ENCODE measurements around the gene RBPJ. TPM values are rescaled to one million over a fixed set of nuclear protein-coding genes. Genes with fewer than 3 reads are reported as not detected.
A peak's percentile ranks its signal among the peaks of the same experiment; 100 is the strongest.

The RBPJ gene
- total RNA-seq, 4 donors from 2014 or later, result 42.9 to 238 (median 75.2) TPM

DNA sequence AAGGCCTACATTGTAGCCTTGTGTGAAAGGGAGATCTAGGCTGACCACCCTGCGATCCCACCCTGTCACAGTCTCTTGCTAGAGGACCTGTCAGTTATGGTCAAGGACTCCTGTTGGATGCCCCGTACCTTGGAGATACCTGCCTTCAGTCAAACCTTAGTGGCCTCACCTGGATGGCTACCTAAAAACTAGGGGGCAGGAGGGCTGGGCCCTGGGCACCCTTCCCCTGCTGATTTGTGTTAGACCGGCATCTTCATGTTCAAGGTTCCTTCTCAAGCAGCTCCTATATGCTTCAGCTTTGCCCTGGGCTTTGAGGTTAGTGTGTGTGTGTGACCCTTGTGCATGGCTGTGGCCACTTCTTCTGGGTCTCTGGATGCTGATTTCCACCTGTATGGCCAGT, 134.1 kb downstream of the RBPJ start:
- no peaks in the 10 kb centered on the region for H3K36me3 ChIP-seq
- H3K4me1 ChIP-seq, result no peaks in the 10 kb centered on the region
- H3K27ac ChIP-seq, result no peak overlapping the region
- no peak overlapping the region for H3K4me3 ChIP-seq
- TF ChIP-seq POLR2A (IDR thresholded peaks at IDR 0.05) (no peak), CTCF (IDR thresholded peaks at IDR 0.05) (no peak)
- H3K27me3 ChIP-seq, result no peaks in the 10 kb centered on the region
- no peaks in the 10 kb centered on the region for H3K9me3 ChIP-seq
- intact Hi-C loops (cut with DNase I; ENCODE audit: low total_unique reads), result loop anchor here (10.0 kb wide), 1 partner anchor 270 kb away; no protein-coding TSS in a partner anchor
- no peak for DNase-seq

DNA sequence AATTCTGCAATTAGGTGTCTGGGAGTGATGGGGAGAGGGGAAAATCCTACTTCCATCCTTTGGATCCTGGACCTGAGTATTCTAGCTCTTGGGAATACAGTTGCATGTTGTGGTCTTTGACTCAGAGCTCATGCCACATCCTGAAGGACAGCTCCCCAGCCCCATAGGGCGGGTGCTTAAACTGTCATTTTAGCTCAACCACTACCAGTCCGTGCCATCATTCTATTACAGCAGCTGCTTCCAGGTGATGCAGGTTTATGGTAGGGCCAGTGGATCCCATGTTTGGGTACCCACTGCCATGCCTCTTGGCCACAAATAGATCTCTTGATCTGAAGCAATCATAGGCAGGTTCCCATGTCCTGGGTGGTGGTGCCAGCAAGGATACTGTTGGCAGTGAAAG, 134.8 kb downstream of the RBPJ start:
- Histone ChIP-seq H3K27ac (no peak overlapping the region), H3K27me3 (no peaks in the 10 kb centered on the region), H3K9me3 (no peaks in the 10 kb centered on the region), H3K4me1 (no peaks in the 10 kb centered on the region), H3K4me3 (no peak overlapping the region), H3K36me3 (no peaks in the 10 kb centered on the region)
- intact Hi-C loops (cut with DNase I; ENCODE audit: low total_unique reads), result loop anchor here (10.0 kb wide), 1 partner anchor 269 kb away; no protein-coding TSS in a partner anchor
- DNase-seq, result no peak
- TF ChIP-seq POLR2A (IDR thresholded peaks at IDR 0.05), result no peak
- TF ChIP-seq CTCF (IDR thresholded peaks at IDR 0.05), result no peak

GRCh38 chr4:26457412-26457811, 136.6 kb downstream of the RBPJ start:
- H3K27ac ChIP-seq, result no peak overlapping the region
- TF ChIP-seq POLR2A (IDR thresholded peaks at IDR 0.05) (no peak), CTCF (IDR thresholded peaks at IDR 0.05) (no peak)
- H3K9me3 ChIP-seq, result no peaks in the 10 kb centered on the region
- DNase-seq, result no peak
- no peak overlapping the region for H3K4me3 ChIP-seq
- H3K4me1 ChIP-seq, result no peaks in the 10 kb centered on the region
- no peaks in the 10 kb centered on the region for H3K27me3 ChIP-seq
- no peaks in the 10 kb centered on the region for H3K36me3 ChIP-seq
- intact Hi-C loops (cut with DNase I; ENCODE audit: low total_unique reads), result loop anchor here (10.0 kb wide), 1 partner anchor 267 kb away; no protein-coding TSS in a partner anchor

- H3K9me3 ChIP-seq, result no peaks in the 10 kb centered on the region
- no peak overlapping the region for H3K27ac ChIP-seq
- no peak for DNase-seq
- no peaks in the 10 kb centered on the region for H3K36me3 ChIP-seq
- intact Hi-C loops (cut with DNase I; ENCODE audit: low total_unique reads), result loop anchor here (10.0 kb wide), 1 partner anchor 267 kb away; no protein-coding TSS in a partner anchor
- no peak overlapping the region for H3K4me3 ChIP-seq
- TF ChIP-seq POLR2A (IDR thresholded peaks at IDR 0.05) (no peak), CTCF (IDR thresholded peaks at IDR 0.05) (no peak)
- no peaks in the 10 kb centered on the region for H3K27me3 ChIP-seq
- H3K4me1 ChIP-seq, result no peaks in the 10 kb centered on the region
Observed at GRCh38 chr4:26458157-26458561, 137.3 kb downstream of the RBPJ start.

- no peak for TF ChIP-seq POLR2A (IDR thresholded peaks at IDR 0.05)
- peak; percentile 57 to 69 (median 62) for TF ChIP-seq CTCF (IDR thresholded peaks at IDR 0.05)
- no peak overlapping the region for H3K4me3 ChIP-seq
- DNase-seq, result no peak
- no peaks in the 10 kb centered on the region for H3K4me1 ChIP-seq
- peak overlapping the region; percentile 44 to 46 for H3K27ac ChIP-seq
- intact Hi-C loops (cut with DNase I; ENCODE audit: low total_unique reads), result loop anchor here (10.0 kb wide), 1 partner anchor 266 kb away; no protein-coding TSS in a partner anchor
- H3K27me3 ChIP-seq, result no peaks in the 10 kb centered on the region
- no peaks in the 10 kb centered on the region for H3K9me3 ChIP-seq
- H3K36me3 ChIP-seq, result no peaks in the 10 kb centered on the region
Observed at GRCh38 chr4:26459054-26459755, 138.4 kb downstream of the RBPJ start.
